Muscle layer of duodenum (tissue), 2 donors: ENCODE measurements around the gene ARHGEF37.
A peak's percentile ranks its signal among the peaks of the same experiment; 100 is the strongest.
"Not testable (repeated sequence)": the region's sequence is repeated elsewhere in the genome, so short reads cannot be mapped to it uniquely, and the experiment has no call there.

Experiments
- H3K27ac ChIP-seq: one replicate; pipeline ENCODE4 v1.7.0; 2013; ENCODE audit warnings: mild to moderate bottlenecking, low read length
- H3K27me3 ChIP-seq: one replicate; pipeline ENCODE4 v1.7.0; 2013; ENCODE audit warnings: low read depth, mild to moderate bottlenecking, control low read depth, low read length
- H3K36me3 ChIP-seq, 2 donors: one replicate each; pipeline ENCODE4 v1.7.0; 2013; ENCODE audit warnings: low read length in 2 of 2, control low read depth in 1 of 2, mild to moderate bottlenecking in 1 of 2; ENCODE audit not compliant: insufficient read depth in 2 of 2, control insufficient read depth in 1 of 2
- H3K4me1 ChIP-seq, 2 donors: one replicate each; pipeline ENCODE4 v1.7.0; 2013; ENCODE audit warnings: low read length in 2 of 2, mild to moderate bottlenecking in 2 of 2, control low read depth in 1 of 2, moderate library complexity in 1 of 2; ENCODE audit not compliant: insufficient read depth in 2 of 2, control insufficient read depth in 1 of 2
- H3K4me3 ChIP-seq, 2 donors: one replicate each; pipeline ENCODE4 v1.7.0; 2013; ENCODE audit warnings: low read length in 2 of 2, low read depth in 1 of 2, mild to moderate bottlenecking in 1 of 2
- H3K9me3 ChIP-seq, 2 donors: one replicate each; pipeline ENCODE4 v1.7.0; 2013; ENCODE audit warnings: low read length in 2 of 2, control low read depth in 1 of 2, mild to moderate bottlenecking in 1 of 2; ENCODE audit not compliant: control insufficient read depth in 1 of 2
- donor health status: healthy.

Gene ARHGEF37

GRCh38 chr5:149667084-149667828, 86.0 kb downstream of the ARHGEF37 start:
- peaks cover 4 to 13% of the 10 kb centered on the region in 2 donors for H3K4me1 ChIP-seq
- H3K9me3 ChIP-seq = peaks cover 3 to 5% of the 10 kb centered on the region in 2 donors
- no peaks in the 10 kb centered on the region for H3K27me3 ChIP-seq
- no peaks in the 10 kb centered on the region for H3K36me3 ChIP-seq
- peak overlapping the region; percentile 7 for H3K27ac ChIP-seq
- peak overlapping the region in 1 of 2 donors; percentile 17 for H3K4me3 ChIP-seq

- Histone ChIP-seq H3K27ac (no peak overlapping the region), H3K27me3 (no peaks in the 10 kb centered on the region), H3K36me3 (no peaks in the 10 kb centered on the region), H3K9me3 (peaks cover 3 to 5% of the 10 kb centered on the region in 2 donors), H3K4me3 (peak overlapping the region in 1 of 2 donors; percentile 17), H3K4me1 (peaks cover 4 to 13% of the 10 kb centered on the region in 2 donors)
Observed at GRCh38 chr5:149667829-149668330, 86.6 kb downstream of the ARHGEF37 start.

- not testable (repeated sequence) for H3K27ac ChIP-seq, H3K9me3 ChIP-seq, H3K4me3 ChIP-seq, H3K36me3 ChIP-seq, H3K27me3 ChIP-seq
- H3K4me1 ChIP-seq = peaks cover 4 to 13% of the 10 kb centered on the region in 2 donors
Observed at GRCh38 chr5:149669273-149669672, 88.0 kb downstream of the ARHGEF37 start.

GRCh38 chr5:149671544-149671943, 90.2 kb downstream of the ARHGEF37 start:
- Histone ChIP-seq H3K9me3 (peaks cover 3 to 5% of the 10 kb centered on the region in 2 donors), H3K4me1 (peaks cover under 1 to 4% of the 10 kb centered on the region in 2 donors), H3K36me3 (no peaks in the 10 kb centered on the region), H3K27ac (peak overlapping the region; percentile 2), H3K27me3 (no peaks in the 10 kb centered on the region), H3K4me3 (no peak overlapping the region)

- H3K27me3 ChIP-seq = no peaks in the 10 kb centered on the region
- peaks cover 1 to 3% of the 10 kb centered on the region in 2 donors for H3K9me3 ChIP-seq
- H3K4me3 ChIP-seq = no peak overlapping the region
- H3K36me3 ChIP-seq = no peaks in the 10 kb centered on the region
- peaks cover 0 to 2% of the 10 kb centered on the region in 2 donors for H3K4me1 ChIP-seq
- no peak overlapping the region for H3K27ac ChIP-seq
Observed at GRCh38 chr5:149672701-149673476, 91.6 kb downstream of the ARHGEF37 start.

- Histone ChIP-seq H3K9me3 (no peaks in the 10 kb centered on the region), H3K27ac (peak overlapping the region; percentile 67), H3K4me3 (no peak overlapping the region), H3K36me3 (no peaks in the 10 kb centered on the region), H3K4me1 (no peaks in the 10 kb centered on the region), H3K27me3 (no peaks in the 10 kb centered on the region)
Observed at GRCh38 chr5:149674686-149675085, 93.4 kb downstream of the ARHGEF37 start.

GRCh38 chr5:149675610-149676201, 94.4 kb downstream of the ARHGEF37 start:
- Histone ChIP-seq H3K4me1 (peaks cover 0 to 8% of the 10 kb centered on the region in 2 donors), H3K36me3 (no peaks in the 10 kb centered on the region), H3K4me3 (no peak overlapping the region), H3K27me3 (no peaks in the 10 kb centered on the region), H3K9me3 (no peaks in the 10 kb centered on the region), H3K27ac (peak overlapping the region; percentile 67)

- Histone ChIP-seq H3K36me3 (no peaks in the 10 kb centered on the region), H3K4me3 (no peak overlapping the region), H3K9me3 (no peaks in the 10 kb centered on the region), H3K27me3 (no peaks in the 10 kb centered on the region), H3K27ac (no peak overlapping the region), H3K4me1 (peaks cover 0 to 8% of the 10 kb centered on the region in 2 donors)
Observed at GRCh38 chr5:149677731-149678130, 96.4 kb downstream of the ARHGEF37 start.

- H3K4me3 ChIP-seq = no peak overlapping the region
- H3K4me1 ChIP-seq = peaks cover 0 to 8% of the 10 kb centered on the region in 2 donors
- H3K36me3 ChIP-seq = no peaks in the 10 kb centered on the region
- H3K27ac ChIP-seq = no peak overlapping the region
- H3K9me3 ChIP-seq = no peaks in the 10 kb centered on the region
- no peaks in the 10 kb centered on the region for H3K27me3 ChIP-seq
Observed at GRCh38 chr5:149679876-149680809, 98.8 kb downstream of the ARHGEF37 start.

- no peaks in the 10 kb centered on the region for H3K27me3 ChIP-seq
- no peak overlapping the region for H3K27ac ChIP-seq
- no peaks in the 10 kb centered on the region for H3K36me3 ChIP-seq
- H3K9me3 ChIP-seq = no peaks in the 10 kb centered on the region
- H3K4me3 ChIP-seq = no peak overlapping the region
- H3K4me1 ChIP-seq = peaks cover 0 to 8% of the 10 kb centered on the region in 2 donors
Observed at GRCh38 chr5:149680810-149681221, 99.5 kb downstream of the ARHGEF37 start.
